H9 (cell line): ENCODE measurements around the gene GLRA3. TPM values are rescaled to one million over a fixed set of nuclear protein-coding genes. Genes with fewer than 3 reads are reported as not detected.

Experiments used
- DNase-seq: peaks from one replicate; pipeline ENCODE4 v3.0.0-alpha.2; 2017
- H2AFZ ChIP-seq: one replicate; pipeline ENCODE4 v1.6.1; 2013; ENCODE audit warnings: mild to moderate bottlenecking, low read length, control low read depth, moderate library complexity
- H2AK5ac ChIP-seq: 2 replicates; pipeline ENCODE4 v1.6.1; 2013; ENCODE audit warnings: low read length, control low read depth, mixed read lengths; ENCODE audit not compliant: insufficient read length
- H2BK120ac ChIP-seq: one replicate; pipeline ENCODE4 v1.6.1; 2013; ENCODE audit warnings: low read depth, mild to moderate bottlenecking, low read length, control low read depth, inconsistent platforms; ENCODE audit not compliant: poor library complexity, severe bottlenecking
- H2BK12ac ChIP-seq: 2 replicates; pipeline ENCODE4 v1.6.1; 2013; ENCODE audit warnings: low read length, control low read depth, mixed read lengths, low read depth; ENCODE audit not compliant: insufficient read length
- H2BK15ac ChIP-seq: 2 replicates; pipeline ENCODE4 v1.6.1; 2013; ENCODE audit warnings: low read depth, low read length, control low read depth
- H2BK20ac ChIP-seq: one replicate; pipeline ENCODE4 v1.6.1; 2013; ENCODE audit warnings: low read depth, mild to moderate bottlenecking, low read length, control low read depth, inconsistent platforms; ENCODE audit not compliant: poor library complexity, severe bottlenecking
- H2BK5ac ChIP-seq: 2 replicates; pipeline ENCODE4 v1.6.1; 2013; ENCODE audit warnings: low read length, control low read depth, mixed read lengths; ENCODE audit not compliant: insufficient read length
- H3K14ac ChIP-seq: 2 replicates; pipeline ENCODE4 v1.6.1; 2013; ENCODE audit warnings: low read length, control low read depth; ENCODE audit not compliant: insufficient read depth
- H3K18ac ChIP-seq: 2 replicates; pipeline ENCODE4 v1.6.1; 2013; ENCODE audit warnings: low read depth, mild to moderate bottlenecking, mixed read lengths, low read length, control low read depth; ENCODE audit not compliant: insufficient read length
- H3K23ac ChIP-seq: 2 replicates; pipeline ENCODE4 v1.6.1; 2013; ENCODE audit warnings: low read length, control low read depth, mixed read lengths, low read depth; ENCODE audit not compliant: insufficient read length
- H3K23me2 ChIP-seq: 2 replicates; pipeline ENCODE4 v1.6.1; 2013; ENCODE audit warnings: low read depth, mild to moderate bottlenecking, mixed read lengths, low read length, control low read depth; ENCODE audit not compliant: insufficient read length, poor library complexity, severe bottlenecking
- H3K27ac ChIP-seq: 2 replicates; pipeline ENCODE4 v1.5.1; 2013; ENCODE audit warnings: low read length, control low read depth, mixed read lengths, low read depth; ENCODE audit not compliant: insufficient read length
- H3K27me3 ChIP-seq: 2 replicates; pipeline ENCODE4 v1.6.1; 2013; ENCODE audit warnings: low read length, control low read depth, inconsistent platforms; ENCODE audit not compliant: insufficient read depth
- H3K4ac ChIP-seq: 2 replicates; pipeline ENCODE4 v1.6.1; 2013; ENCODE audit warnings: low read depth, mild to moderate bottlenecking, control low read depth, inconsistent platforms, low read length, moderate library complexity
- H3K4me1 ChIP-seq: 2 replicates; pipeline ENCODE4 v1.6.1; 2013; ENCODE audit warnings: low read length, control low read depth, inconsistent platforms; ENCODE audit not compliant: insufficient read depth
- H3K4me2 ChIP-seq: 2 replicates; pipeline ENCODE4 v1.6.1; 2013; ENCODE audit warnings: low read length, control low read depth, mixed read lengths; ENCODE audit not compliant: insufficient read length, insufficient read depth
- H3K56ac ChIP-seq: 2 replicates; pipeline ENCODE4 v1.6.1; 2013; ENCODE audit warnings: low read depth, mild to moderate bottlenecking, mixed read lengths, low read length, control low read depth; ENCODE audit not compliant: insufficient read length
- H3K79me1 ChIP-seq: 2 replicates; pipeline ENCODE4 v1.6.1; 2013; ENCODE audit warnings: low read depth, mild to moderate bottlenecking, moderate library complexity, low read length, control low read depth, inconsistent platforms; ENCODE audit not compliant: insufficient read depth, poor library complexity, severe bottlenecking
- H3K79me2 ChIP-seq: 2 replicates; pipeline ENCODE4 v1.6.1; 2013; ENCODE audit warnings: low read length, control low read depth, inconsistent platforms; ENCODE audit not compliant: insufficient read depth
- H3K9ac ChIP-seq: 2 replicates; pipeline ENCODE4 v1.6.1; 2013; ENCODE audit warnings: low read length, control low read depth, mixed read lengths; ENCODE audit not compliant: insufficient read length; ENCODE audit errors: extremely low read depth
- H3K9me3 ChIP-seq: one replicate; pipeline ENCODE4 v1.6.1; 2013; ENCODE audit warnings: low read depth, low read length, inconsistent platforms; ENCODE audit not compliant: control insufficient read depth
- H3T11ph ChIP-seq: one replicate; pipeline ENCODE4 v1.6.1; 2013; ENCODE audit warnings: mild to moderate bottlenecking, low read length, control low read depth, inconsistent platforms
- H4K20me1 ChIP-seq: one replicate; pipeline ENCODE4 v1.6.1; 2013; ENCODE audit not compliant: control insufficient read depth, insufficient read length, insufficient read depth
- H4K5ac ChIP-seq: 2 replicates; pipeline ENCODE4 v1.6.1; 2013; ENCODE audit warnings: low read depth, mild to moderate bottlenecking, mixed read lengths, low read length, control low read depth; ENCODE audit not compliant: insufficient read length
- H4K8ac ChIP-seq: replicated peaks from 2 replicates; pipeline ENCODE4 v1.6.1; 2013; ENCODE audit warnings: low read length, control low read depth, mixed read lengths, low read depth; ENCODE audit not compliant: insufficient read length
- H4K91ac ChIP-seq: 2 replicates; pipeline ENCODE4 v1.6.1; 2013; ENCODE audit warnings: low read depth, mild to moderate bottlenecking, moderate library complexity, mixed read lengths, low read length, control low read depth; ENCODE audit not compliant: insufficient read length
- H3K27ac Mint-ChIP-seq, 3 experiments: 2 replicates in 2 of 3; 3 replicates in 1 of 3; pipeline ENCODE4 v1.8.0; 2020 to 2021; ENCODE audit warnings: mixed read lengths in 3 of 3, mild to moderate bottlenecking in 1 of 3, moderate library complexity in 1 of 3
- H3K27me3 Mint-ChIP-seq: 2 replicates; pipeline ENCODE4 v1.8.0; 2021; ENCODE audit warnings: low read depth, mild to moderate bottlenecking, moderate library complexity, mixed read lengths
- H3K36me3 Mint-ChIP-seq, 3 experiments: 2 replicates in 2 of 3; 3 replicates in 1 of 3; pipeline ENCODE4 v1.8.0; 2020 to 2021; ENCODE audit warnings: low read depth in 3 of 3, mixed read lengths in 3 of 3; ENCODE audit not compliant: insufficient read depth in 1 of 3
- H3K4me1 Mint-ChIP-seq, 2 experiments: 2 replicates each; pipeline ENCODE4 v1.8.0; 2020; ENCODE audit warnings: mixed read lengths in 2 of 2
- H3K4me3 Mint-ChIP-seq, 2 experiments: 2 replicates in 1 of 2; 3 replicates in 1 of 2; pipeline ENCODE4 v1.8.0; 2020 to 2021; ENCODE audit warnings: mild to moderate bottlenecking in 2 of 2, mixed read lengths in 2 of 2, moderate library complexity in 1 of 2
- H3K9me3 Mint-ChIP-seq, 2 experiments: 2 replicates in 1 of 2; 3 replicates in 1 of 2; pipeline ENCODE4 v1.8.0; 2020; ENCODE audit warnings: mild to moderate bottlenecking in 2 of 2, mixed read lengths in 2 of 2, moderate library complexity in 1 of 2
- WGBS: extraction: QIAGEN DNeasy Blood & Tissue Kit; methylation state at CpG from one replicate; pipeline ENCODE4 v1.1.7; 2013; ENCODE audit warnings: missing lambda C conversion rate, low lambda C conversion rate, mixed read lengths; ENCODE audit not compliant: insufficient read length; ENCODE audit errors: extremely low coverage; 5-methylcytosine and 5-hydroxymethylcytosine counted together
- total RNA-seq: library from RNA; stranded (reverse); gene quantifications from 2 replicates; pipeline ENCODE4 v1.2.1, GENCODE V29; 2021
- TF ChIP-seq, protein P1 (sequence below): fragments of 200-600 bp; sonication (generic); conservative IDR thresholded peaks from 3 replicates; pipeline ENCODE4 v1.8.0; 2021; ENCODE audit warnings: antibody characterized with exemption, mild to moderate bottlenecking

Gene GLRA3
- total RNA-seq, 1 experiment from 2014 or later: 0.09 TPM

DNA sequence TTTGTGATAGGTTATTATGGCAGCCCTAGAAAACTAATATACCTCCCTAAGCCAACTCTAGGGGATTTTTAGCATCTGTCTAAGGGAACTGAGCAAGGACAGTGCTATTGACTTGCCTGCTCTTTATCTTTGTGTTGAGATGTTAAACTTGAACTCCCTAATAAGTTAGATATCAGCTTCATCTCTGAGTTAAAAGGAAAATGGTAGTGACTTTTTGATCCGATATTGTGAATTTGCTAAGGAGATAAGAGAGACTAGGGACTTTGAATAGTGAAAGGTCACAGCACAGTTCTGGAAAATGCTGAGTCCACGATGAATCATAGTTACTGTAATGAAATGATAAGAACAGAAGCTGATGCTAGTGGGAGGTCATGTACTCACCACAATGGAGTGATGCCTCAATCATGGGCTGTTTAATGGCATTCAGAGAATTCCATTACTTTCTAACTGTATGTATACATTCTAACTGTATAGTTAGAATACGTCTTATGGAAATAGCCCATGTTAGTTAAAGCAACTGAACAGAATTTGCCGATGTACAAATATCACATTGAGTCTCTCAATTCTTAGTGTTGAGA, 147.2 kb downstream of the GLRA3 start:
- H3K14ac ChIP-seq: no peak overlapping the region
- no peaks in the 10 kb centered on the region for H3K4me1 ChIP-seq
- TF ChIP-seq, protein P1, sequence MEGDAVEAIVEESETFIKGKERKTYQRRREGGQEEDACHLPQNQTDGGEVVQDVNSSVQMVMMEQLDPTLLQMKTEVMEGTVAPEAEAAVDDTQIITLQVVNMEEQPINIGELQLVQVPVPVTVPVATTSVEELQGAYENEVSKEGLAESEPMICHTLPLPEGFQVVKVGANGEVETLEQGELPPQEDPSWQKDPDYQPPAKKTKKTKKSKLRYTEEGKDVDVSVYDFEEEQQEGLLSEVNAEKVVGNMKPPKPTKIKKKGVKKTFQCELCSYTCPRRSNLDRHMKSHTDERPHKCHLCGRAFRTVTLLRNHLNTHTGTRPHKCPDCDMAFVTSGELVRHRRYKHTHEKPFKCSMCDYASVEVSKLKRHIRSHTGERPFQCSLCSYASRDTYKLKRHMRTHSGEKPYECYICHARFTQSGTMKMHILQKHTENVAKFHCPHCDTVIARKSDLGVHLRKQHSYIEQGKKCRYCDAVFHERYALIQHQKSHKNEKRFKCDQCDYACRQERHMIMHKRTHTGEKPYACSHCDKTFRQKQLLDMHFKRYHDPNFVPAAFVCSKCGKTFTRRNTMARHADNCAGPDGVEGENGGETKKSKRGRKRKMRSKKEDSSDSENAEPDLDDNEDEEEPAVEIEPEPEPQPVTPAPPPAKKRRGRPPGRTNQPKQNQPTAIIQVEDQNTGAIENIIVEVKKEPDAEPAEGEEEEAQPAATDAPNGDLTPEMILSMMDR: no peak
- no peak overlapping the region for H3K9ac ChIP-seq
- H3K4me2 ChIP-seq: no peak overlapping the region
- H3K23ac ChIP-seq: no peak overlapping the region
- no peaks in the 10 kb centered on the region for H3K79me2 ChIP-seq
- H4K8ac ChIP-seq: no peak overlapping the region
- H3K27ac ChIP-seq: no peak overlapping the region
- H2BK20ac ChIP-seq: no peak overlapping the region
- H4K5ac ChIP-seq: no peak overlapping the region
- H3K27me3 ChIP-seq: no peaks in the 10 kb centered on the region
- no peaks in the 10 kb centered on the region for H3K79me1 ChIP-seq
- Mint-ChIP-seq H3K4me1 (no peaks in the 10 kb centered on the region), H3K36me3 (no peaks in the 10 kb centered on the region), H3K9me3 (no peaks in the 10 kb centered on the region), H3K27me3 (no peaks in the 10 kb centered on the region), H3K27ac (no peak overlapping the region; a peak in 1 of 7 replicates), H3K4me3 (no peak overlapping the region)
- no peak overlapping the region for H3K18ac ChIP-seq
- H3T11ph ChIP-seq: no peak overlapping the region
- no peak for DNase-seq
- H2BK12ac ChIP-seq: no peak overlapping the region
- no peak overlapping the region for H2AFZ ChIP-seq
- H2BK120ac ChIP-seq: no peak overlapping the region
- H4K91ac ChIP-seq: no peak overlapping the region
- H3K4ac ChIP-seq: no peak overlapping the region
- no CpG with 5 or more reads among the region's 4 CpGs for WGBS
- H3K9me3 ChIP-seq: no peaks in the 10 kb centered on the region
- H2BK5ac ChIP-seq: no peak overlapping the region
- H2AK5ac ChIP-seq: no peak overlapping the region
- no peak overlapping the region for H3K56ac ChIP-seq
- H3K23me2 ChIP-seq: no peaks in the 10 kb centered on the region
- no peak overlapping the region for H2BK15ac ChIP-seq
- H4K20me1 ChIP-seq: no peaks in the 10 kb centered on the region
